NOMO-1 treated with DMSO at 0.1 percent for 48 hours (cell line): Measurements from ENCODE around the gene SCGB2B2.
"Not testable (repeated sequence)": the region's sequence is repeated elsewhere in the genome, so short reads cannot be mapped to it uniquely, and the experiment has no call there.

ENCODE experiments used
- DNase-seq: peaks from one replicate; lab custom pipeline; 2025; ENCODE audit not compliant: unreplicated experiment; lab: John Stamatoyannopoulos, UW

Gene SCGB2B2

DNA sequence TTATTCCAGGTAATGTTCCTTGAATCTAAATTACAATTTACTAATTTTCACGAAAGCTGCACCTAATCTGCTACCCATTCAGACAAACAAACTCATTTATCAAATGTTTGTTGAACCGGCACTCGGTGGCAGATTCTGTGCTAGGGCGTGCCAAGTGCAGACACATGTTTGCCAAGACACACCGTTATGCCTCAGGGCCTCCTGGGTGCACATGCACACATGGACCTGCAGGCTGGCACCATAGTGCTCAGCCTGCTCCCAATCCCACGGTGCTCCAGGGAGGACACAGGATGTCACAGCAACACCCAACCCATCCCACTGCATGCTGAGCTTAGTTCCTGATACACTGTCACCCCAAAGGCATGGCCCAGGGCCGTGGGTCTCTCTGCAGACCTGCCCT, 7.7 kb downstream of the SCGB2B2 start:
- DNase-seq: no peak

DNA sequence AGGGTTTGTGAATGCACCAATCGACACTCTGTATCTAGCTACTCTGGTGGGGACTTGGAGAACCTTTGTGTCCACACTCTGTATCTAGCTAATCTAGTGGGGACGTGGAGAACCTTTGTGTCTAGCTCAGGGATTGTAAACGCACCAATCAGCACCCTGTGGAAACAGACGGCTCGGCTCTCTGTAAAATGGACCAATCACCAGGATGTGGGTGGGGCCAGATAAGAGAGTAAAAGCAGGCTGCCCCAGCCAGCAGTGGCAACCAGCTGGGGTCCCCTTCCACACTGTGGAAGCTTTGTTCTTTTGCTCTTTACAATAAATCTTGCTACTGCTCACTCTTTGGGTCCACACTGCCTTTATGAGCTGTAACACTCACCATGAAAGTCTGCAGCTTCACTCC, 8.3 kb downstream of the SCGB2B2 start:
- not testable (repeated sequence) for DNase-seq

DNA sequence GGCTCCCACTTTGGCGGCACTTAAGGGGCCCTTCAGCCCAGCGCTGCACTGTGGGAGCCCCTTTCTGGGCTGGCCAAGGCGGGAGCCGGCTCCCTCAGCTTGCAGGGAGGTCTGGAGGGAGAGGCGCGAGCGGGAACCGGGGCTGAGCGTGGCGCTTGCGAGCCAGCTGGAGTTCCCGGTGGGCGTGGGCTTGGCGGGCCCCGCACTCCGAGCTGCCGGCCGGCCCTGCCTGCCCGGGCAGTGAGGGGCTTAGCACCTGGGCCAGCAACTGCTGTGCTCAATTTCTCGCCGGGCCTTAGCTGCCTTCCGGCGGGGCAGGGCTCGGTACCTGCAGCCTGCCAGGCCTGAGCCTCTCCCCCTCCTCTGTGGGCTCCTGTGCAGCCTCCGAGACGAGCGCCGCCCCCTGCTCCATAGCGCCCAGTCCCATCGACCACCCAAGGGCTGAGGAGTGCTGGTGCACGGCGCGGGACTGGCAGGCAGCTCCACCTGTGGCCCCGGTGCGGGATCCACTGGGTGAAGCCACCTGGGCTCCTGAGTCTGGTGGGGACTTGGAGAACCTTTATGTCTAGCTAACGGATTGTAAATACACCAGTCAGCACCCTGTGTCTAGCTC, 8.8 kb downstream of the SCGB2B2 start:
- DNase-seq: not testable (repeated sequence)

DNA sequence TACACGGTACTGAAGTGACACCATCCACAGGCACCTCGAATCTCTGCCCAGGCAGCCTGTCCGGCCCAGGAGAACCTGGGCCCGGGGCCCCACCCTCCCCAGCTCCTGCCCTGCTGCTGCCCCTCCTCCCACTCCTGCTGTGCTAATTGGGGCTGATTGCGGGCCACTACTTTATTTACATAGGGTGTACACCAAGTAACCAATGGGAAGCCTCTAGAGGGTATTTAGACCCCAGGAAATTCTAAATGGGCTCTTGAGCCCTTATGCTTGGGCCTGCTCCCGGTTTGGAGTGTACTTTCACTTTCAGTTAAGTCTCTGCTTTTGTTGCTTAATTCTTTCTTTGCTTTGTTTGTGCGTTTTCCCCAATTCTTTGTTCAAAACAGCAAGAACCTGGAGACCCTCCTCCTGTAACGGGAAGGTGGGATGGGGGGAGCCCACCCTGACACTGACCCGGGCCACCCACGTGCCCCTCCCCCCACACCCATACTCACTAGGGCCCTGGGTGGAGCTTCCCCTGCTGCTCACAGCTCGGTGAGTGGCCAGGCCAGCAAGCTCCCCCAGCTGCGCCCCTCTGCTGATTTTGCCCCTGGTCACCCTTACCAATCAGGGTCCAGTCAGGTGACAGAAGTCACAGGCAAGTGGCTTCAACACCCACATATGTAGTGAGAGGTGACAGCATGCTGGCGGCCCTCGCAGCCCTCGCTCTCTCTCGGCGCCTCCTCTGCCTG, 9.4 kb downstream of the SCGB2B2 start:
- no peak for DNase-seq

DNA sequence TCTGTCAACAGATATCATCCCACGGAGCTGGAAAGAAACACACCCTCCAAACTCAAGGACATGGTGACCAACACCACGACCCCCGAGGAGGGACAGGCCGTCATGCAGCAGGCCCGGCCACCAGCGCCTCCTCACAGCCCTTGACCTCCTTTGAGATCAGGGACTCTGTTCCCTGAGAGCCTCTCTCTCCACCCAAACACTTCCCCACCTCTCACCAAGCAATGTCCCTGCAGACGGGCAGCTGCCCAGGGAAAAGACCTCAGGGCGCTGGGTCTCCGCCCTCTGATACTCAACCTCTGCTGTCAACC, 10.0 kb downstream of the SCGB2B2 start:
- no peak for DNase-seq

DNA sequence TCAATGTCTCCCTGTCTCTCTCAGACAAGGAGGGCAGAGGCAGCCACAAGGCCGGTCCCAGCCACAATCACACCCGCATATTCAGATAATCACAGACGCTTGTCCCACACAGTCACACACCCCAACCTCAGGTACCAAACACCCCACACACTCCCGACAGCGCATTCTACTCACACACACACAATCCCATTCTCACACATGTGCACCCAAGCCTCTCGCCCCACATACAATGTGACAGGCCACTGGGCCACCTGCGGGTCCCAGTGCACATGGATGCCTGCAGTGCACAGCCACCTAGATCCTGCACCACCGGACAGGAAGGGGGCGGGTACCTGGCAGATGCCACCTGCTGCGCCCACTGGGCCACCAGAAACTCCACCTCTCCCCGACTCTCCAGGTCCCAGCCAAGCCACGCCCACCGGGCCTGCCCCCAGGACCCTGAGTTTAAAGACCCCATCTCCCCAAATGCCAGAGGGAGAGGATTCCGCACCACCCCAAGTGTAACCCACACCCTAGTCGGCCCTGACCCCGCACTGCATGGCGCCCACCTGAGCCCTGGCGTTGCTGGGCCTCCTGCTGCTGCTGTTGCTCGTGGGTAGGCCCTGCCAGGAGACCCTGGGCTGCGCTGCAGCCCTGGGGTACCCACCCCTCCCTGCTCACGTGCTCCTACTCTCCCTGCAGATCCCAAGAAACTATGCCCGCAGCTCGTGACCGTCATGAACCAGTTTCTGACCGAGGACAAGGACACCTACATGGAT, 10.6 kb downstream of the SCGB2B2 start:
- no peak for DNase-seq

DNA sequence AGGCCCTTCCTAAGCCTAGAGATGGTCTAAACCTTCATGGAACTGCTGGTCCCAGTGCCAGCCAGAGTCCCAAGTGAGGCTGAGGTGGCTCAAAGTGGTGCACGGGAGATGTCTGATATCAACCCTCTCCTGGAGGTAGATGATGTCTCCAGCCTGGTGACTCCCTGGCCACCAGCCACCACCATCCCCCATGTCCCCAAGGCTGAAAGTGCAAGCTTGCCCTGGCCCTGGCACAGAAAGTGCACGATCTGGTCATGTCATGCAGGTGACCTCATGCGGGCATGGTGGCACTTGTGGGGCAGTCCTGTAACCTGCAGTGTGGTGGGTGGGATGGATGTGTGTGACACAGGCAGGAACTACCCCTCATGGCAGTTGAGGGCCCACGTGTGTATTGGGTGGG, 11.7 kb downstream of the SCGB2B2 start:
- DNase-seq: not testable (repeated sequence)

DNA sequence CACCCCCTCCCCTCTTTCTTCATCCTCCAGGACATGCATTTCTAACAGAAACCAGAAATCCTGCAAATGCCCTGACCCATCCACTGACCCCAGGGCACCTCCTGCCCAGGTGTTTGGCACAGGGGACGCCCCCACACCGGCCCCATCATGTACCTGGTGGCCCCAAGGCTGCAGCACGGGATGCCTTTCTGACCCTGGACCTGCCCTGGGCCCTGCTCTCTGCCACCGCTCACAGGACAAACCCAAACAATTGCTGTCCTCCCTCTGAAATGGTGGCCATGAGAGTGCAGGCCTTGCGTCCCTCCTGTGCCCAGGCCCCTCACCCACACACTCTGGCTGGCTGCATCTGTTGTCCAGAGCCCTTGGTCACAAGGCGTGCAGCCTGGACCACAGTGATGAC, 12.1 kb downstream of the SCGB2B2 start:
- DNase-seq: no peak

DNA sequence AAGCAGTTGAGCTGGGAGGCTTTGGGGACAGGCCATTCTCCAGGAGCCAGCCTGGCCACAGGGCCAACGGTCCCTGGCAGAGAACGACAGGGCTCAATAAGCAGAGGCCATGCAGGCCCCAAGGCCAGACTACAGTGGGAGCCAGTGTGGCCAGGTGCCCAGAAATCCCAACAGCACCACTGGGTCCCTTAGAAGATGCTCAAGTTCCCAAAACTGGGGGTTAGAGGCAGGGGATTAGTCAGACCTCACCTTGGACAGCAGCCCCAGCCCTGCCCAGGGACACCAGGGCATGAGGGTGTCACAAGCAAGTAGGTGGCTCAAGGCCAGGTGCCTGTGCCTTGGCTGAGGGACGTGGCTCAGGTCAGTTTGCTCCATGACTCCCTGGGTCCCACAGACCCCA, 12.8 kb downstream of the SCGB2B2 start:
- no peak for DNase-seq

DNA sequence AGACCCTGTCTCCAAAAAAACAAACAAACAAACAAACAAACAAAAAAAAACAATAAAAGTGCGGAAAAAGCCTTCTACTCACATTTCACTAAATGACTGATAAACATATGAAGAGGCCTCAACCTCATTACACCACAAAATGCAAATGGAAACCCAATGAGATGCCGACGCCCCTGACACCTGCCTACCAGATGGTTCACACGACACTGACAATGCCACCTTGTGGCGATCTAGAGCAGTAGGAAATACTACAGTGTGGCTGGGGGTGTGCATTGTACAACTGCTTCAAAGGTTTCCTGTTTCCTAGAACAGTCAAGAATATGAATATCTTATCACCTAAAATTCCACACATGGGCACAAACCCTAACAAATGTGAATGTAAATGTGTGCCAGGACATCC, 14.0 kb downstream of the SCGB2B2 start:
- DNase-seq: no peak

DNA sequence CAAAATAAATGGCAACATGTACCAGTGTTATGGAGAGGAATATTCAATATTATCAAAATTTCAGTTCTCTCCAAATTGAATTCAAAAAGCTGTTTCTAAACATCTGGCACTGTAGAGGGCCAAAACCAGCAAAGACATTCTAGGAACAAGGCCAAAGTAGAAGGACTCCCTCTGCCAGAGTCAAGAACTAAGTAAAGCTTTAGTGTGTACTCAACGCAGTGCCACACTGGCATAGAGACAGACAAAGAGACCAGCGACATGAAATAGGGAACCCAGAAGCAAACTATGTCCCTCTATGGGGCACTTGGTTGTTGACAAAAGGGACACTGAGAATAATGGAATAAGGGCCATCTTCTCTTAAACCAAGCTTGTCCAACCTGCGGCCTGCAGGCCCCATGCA, 15.6 kb downstream of the SCGB2B2 start:
- no peak for DNase-seq

DNA sequence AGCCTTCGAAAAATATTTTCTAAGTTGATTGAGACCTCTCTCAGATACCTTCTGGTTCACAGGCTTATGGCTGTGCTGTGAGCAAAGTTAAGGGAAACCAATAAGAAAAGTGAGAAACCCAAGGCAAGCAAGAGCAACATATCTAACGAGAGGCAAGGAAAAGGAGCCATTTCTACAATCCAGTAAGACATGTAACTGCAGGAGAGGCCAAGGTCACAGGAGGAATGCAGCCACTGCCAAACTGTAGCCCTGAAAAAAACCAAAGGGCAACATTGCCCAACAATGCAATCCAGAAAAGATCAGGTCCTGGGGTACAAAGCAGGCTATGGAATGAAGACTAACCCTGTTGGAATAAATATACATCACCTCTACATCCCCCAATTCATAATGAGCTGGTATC, 21.3 kb downstream of the SCGB2B2 start:
- DNase-seq: no peak

DNA sequence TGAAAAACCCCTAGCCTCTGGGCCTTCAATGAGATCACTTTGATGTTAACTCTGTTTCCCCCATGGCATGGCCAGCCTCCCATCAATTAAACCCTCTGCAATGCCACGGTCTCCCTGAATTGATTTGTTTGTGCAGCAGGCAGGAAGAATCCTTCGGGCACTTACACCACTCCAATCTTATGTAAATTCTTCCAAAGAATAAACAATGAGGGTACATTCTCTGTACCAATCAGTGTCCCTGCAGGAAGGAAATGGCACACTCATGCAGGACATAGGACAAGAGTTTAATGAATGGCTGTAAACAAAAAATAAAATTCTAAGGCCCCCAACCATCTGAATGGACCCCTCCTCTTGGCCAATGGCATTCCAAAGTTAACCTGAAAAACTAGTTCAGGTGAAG, 22.2 kb downstream of the SCGB2B2 start:
- DNase-seq: no peak

DNA sequence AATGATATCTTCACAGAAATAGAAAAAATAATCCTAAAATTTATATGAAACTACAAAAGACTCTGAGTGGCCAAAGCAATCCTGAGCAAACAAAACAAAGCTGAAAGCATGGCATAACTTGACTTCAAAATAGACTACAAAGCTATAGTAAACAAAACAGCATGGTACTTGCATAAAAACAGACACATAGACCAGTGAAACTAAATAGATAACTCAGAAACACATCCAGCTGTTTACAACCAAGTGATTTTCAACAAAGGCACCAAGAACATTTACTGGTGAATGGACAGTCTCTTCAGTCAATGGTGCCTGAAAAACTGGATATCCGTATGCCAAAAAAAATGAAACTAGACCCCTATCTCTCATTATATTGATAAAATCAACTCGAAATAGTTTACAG, 25.2 kb downstream of the SCGB2B2 start:
- DNase-seq: no peak

DNA sequence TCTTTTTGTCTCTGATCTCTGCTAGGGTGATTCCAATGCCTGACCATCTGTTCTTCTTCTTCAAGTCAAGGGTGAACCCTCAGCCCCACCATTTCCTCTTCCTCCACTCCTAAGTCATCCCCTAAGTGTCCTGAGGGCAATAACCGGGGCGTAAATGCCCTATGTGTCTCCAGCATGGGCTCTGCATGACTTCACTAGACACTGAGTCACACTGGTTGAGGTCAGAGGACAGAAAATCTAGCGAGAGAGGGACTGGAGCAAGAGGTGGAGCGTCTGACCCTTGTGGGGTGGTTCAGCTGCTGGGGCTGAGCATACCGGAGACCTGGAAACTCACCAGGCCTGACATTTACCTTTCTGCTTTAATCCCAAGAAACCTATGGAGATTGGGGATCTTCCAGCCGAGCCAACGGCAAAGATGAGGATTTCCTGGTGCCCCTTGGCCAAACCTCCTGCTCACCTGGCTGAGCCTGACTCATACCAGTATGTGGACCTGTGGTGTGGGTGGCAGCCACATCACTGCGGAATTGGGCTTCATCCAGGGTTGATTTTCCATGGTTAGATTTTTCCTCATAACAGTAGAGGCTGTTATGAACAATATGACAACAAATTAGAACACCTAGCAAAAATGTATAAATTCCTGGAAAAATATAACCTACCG, 26.9 kb downstream of the SCGB2B2 start:
- DNase-seq: no peak

DNA sequence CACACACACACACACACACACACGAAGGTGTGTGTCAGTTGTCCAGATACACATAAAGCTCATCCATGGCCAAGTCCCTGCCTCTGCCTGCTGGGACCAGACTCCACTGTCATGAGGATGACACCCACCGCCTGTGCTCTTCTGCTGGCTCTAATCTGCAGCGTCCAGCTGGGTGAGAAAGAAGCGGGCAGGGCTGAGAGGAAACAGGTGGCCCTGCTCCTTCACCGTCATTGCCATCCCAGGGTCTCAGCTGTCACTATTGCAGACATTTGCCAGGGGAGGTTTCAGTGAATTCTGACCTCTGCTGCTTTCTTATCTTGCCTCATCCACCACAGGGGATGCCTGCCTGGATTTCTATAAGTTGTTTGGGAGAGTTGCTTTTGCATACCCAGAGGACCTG, 31.4 kb downstream of the SCGB2B2 start:
- no peak for DNase-seq

DNA sequence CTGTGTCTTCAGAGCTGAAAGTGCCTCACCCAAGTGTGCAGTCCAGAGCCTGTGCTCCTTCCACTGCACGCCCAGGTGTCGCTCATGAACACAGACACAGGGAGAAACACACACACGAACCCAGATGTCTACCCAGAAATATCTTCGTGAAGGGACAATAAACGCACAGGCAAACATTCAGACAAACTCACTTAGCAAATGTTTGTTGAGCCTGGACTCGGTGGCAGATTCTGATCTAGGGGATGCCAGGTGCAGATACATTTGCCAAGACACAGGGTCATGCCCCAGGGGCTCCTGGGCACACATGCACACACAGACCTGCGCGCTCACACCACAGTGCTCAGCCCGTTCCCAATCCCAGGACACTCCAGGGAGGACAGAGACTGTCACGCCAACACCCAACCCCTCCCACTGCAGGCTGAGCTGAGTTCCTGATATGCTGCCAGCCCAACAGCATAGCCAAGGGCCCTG, 31.9 kb downstream of the SCGB2B2 start:
- no peak for DNase-seq

DNA sequence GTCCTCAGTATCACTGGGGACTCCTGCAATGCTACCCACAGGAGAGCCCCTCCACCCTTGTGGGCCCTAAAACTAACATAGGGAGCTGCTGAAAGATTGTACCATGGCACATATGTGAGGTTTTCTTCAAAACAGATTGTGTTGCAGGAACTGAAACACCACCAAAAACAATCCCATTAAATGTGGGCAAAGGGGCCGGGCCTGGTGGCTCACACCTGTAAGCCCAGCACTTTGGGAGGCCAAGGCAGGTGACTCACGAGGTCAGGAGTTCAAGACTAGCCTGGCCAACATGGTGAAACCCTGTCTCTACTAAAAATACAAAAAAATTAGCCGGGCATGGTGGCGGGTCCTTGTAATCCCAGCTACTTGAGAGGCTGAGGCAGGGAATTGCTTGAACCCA, 34.7 kb downstream of the SCGB2B2 start:
- no peak for DNase-seq

DNA sequence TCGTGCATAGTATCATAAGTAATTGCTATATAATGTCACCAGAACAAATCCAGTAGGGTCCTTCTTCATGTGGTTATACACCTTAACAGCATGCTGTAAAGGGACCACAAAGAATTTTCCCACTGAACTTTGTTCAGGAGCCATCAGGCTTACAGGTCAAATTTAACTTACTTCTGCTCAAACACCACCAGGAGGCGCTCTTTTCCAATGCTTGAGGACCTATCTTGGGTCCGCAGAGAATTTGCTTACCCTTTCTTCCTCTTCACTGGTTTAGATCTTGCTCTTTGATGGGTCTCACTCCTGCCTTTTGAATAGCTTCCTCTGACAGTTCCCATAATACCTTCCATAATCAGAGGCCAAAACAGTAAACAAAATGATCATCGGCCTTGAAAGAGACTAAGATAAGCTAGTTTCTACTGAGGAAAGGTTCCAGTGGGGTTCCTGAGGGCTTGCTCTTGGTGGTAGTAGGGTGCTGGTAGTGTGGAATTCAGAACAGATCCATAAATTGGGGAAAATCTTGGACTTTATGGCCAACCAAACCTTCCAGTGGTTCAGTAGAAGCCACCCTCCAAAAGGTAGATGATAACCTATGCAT, 37.4 kb downstream of the SCGB2B2 start:
- DNase-seq: peak; percentile 50

DNA sequence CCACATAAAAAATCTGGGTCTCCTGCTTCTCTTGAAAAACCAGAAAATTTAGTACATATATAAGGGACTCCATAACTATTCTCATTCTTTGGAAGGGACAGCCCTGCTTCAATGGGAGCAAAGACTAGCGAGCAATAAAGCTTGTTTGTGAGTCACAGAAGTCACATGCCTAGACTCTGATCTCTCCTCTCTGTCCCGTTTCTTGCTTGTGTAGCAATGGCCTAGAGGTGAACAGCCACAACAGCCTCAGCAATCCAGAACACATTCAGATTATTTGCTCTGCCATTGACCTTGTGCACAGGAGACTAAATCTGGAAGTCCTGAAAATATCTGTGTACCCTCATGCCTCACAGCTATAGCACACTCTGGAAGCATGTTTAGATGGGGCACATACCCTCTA, 43.2 kb downstream of the SCGB2B2 start:
- no peak for DNase-seq
